DOHH2 (cell line): ENCODE data around the gene KCTD21.

Experiments used
- CTCF ChIP-seq: fragments of 200-600 bp; sonication (generic); IDR thresholded peaks from one replicate; pipeline ENCODE4 v1.5.1; 2014; ENCODE audit warnings: antibody characterized with exemption, mild to moderate bottlenecking, low read depth, low read length; ENCODE audit not compliant: poor library complexity, severe bottlenecking
- EZH2phosphoT487 ChIP-seq: fragments of 200-600 bp; sonication (generic); IDR thresholded peaks from 2 replicates; pipeline ENCODE4 v1.6.1; 2017; ENCODE audit warnings: borderline replicate concordance, mild to moderate bottlenecking, antibody characterized with exemption, low read length, moderate library complexity, mixed read lengths

- no peak for TF ChIP-seq CTCF
- no peak for TF ChIP-seq EZH2phosphoT487
Observed at GRCh38 chr11:78213526-78214330, 25.3 kb upstream of the KCTD21 start.
